ENCODE measurements around the gene MORF4L1.

DNA sequence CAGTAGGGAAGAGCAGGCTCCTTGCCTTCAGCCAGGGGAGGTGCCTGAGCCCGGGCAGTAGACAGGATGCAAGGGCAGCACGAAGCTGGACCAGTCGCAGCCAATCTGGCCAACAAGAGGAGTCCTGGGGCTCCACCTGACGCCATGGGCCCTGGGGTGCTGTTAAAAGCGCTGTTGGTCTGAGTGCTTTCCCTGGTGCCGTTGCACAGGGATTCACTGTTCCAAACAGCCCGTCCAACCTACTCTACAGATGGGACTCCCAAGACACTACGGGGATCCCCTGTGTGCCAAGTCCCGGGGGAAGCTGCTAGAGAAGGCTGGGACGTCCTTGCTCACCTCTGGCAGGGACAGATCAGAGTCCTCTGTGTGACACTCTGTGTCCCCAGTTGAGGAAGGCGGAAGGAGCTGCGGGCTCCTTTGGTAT lies 71.5 kb downstream of the MORF4L1 start:
- TF ChIP-seq, protein P1, sequence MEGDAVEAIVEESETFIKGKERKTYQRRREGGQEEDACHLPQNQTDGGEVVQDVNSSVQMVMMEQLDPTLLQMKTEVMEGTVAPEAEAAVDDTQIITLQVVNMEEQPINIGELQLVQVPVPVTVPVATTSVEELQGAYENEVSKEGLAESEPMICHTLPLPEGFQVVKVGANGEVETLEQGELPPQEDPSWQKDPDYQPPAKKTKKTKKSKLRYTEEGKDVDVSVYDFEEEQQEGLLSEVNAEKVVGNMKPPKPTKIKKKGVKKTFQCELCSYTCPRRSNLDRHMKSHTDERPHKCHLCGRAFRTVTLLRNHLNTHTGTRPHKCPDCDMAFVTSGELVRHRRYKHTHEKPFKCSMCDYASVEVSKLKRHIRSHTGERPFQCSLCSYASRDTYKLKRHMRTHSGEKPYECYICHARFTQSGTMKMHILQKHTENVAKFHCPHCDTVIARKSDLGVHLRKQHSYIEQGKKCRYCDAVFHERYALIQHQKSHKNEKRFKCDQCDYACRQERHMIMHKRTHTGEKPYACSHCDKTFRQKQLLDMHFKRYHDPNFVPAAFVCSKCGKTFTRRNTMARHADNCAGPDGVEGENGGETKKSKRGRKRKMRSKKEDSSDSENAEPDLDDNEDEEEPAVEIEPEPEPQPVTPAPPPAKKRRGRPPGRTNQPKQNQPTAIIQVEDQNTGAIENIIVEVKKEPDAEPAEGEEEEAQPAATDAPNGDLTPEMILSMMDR (IDR thresholded peaks at IDR 0.05): no peak
- TF ChIP-seq, protein P2, sequence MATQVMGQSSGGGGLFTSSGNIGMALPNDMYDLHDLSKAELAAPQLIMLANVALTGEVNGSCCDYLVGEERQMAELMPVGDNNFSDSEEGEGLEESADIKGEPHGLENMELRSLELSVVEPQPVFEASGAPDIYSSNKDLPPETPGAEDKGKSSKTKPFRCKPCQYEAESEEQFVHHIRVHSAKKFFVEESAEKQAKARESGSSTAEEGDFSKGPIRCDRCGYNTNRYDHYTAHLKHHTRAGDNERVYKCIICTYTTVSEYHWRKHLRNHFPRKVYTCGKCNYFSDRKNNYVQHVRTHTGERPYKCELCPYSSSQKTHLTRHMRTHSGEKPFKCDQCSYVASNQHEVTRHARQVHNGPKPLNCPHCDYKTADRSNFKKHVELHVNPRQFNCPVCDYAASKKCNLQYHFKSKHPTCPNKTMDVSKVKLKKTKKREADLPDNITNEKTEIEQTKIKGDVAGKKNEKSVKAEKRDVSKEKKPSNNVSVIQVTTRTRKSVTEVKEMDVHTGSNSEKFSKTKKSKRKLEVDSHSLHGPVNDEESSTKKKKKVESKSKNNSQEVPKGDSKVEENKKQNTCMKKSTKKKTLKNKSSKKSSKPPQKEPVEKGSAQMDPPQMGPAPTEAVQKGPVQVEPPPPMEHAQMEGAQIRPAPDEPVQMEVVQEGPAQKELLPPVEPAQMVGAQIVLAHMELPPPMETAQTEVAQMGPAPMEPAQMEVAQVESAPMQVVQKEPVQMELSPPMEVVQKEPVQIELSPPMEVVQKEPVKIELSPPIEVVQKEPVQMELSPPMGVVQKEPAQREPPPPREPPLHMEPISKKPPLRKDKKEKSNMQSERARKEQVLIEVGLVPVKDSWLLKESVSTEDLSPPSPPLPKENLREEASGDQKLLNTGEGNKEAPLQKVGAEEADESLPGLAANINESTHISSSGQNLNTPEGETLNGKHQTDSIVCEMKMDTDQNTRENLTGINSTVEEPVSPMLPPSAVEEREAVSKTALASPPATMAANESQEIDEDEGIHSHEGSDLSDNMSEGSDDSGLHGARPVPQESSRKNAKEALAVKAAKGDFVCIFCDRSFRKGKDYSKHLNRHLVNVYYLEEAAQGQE (IDR thresholded peaks at IDR 0.05; ENCODE audit: insufficient read depth in 1 of 2, low read depth in 2 of 2, low read length in 1 of 2): no peak
- TF ChIP-seq POLR2AphosphoS5 (IDR thresholded peaks at IDR 0.05; ENCODE audit: low read depth, low read length): no peak
- TF ChIP-seq TCF7L2 (IDR thresholded peaks at IDR 0.05; ENCODE audit: low read depth, low read length): no peak
- no peak for TF ChIP-seq SIN3A (IDR thresholded peaks at IDR 0.05; ENCODE audit: borderline replicate concordance, insufficient read depth, low read depth, low read length)

All from Panc1 (cell line).